HepG2 (cell line): Measurements from ENCODE around the gene ACSF3.
A peak's percentile ranks its signal among the peaks of the same experiment; 100 is the strongest.

Source experiments
- CTCF ChIP-seq: sonication (generic); formaldehyde crosslinking; IDR thresholded peaks from 2 replicates; pipeline ENCODE4 v1.5.0; 2020; ENCODE audit warnings: mild to moderate bottlenecking, missing genetic modification reagents, moderate library complexity
- KDM5B ChIP-seq: sonication (generic); formaldehyde crosslinking; IDR thresholded peaks from 2 replicates; pipeline ENCODE4 v1.4.0; 2020; ENCODE audit warnings: missing genetic modification reagents, mild to moderate bottlenecking, borderline replicate concordance
- LCORL ChIP-seq, 2 experiments: fragments of 450-650 bp in 1 of 2; sonication (generic) in 1 of 2; formaldehyde crosslinking in 1 of 2; IDR thresholded peaks; 2 replicates each; pipeline versions ENCODE4 v1.5.0 to v1.6.1; 2017 to 2020; ENCODE audit warnings: antibody characterized with exemption in 1 of 2, missing genetic modification reagents in 1 of 2
- POLR2AphosphoS5 ChIP-seq: IDR thresholded peaks from 2 replicates; pipeline ENCODE4 v1.6.1; 2012; ENCODE audit warnings: low read depth, low read length
- ZEB1 ChIP-seq: IDR thresholded peaks from 2 replicates; pipeline ENCODE4 v1.6.1; 2012; ENCODE audit warnings: mild to moderate bottlenecking, low read depth, inconsistent platforms; ENCODE audit not compliant: insufficient replicate concordance
- ZFP36 ChIP-seq: fragments of 150-350 bp; IDR thresholded peaks from 2 replicates; pipeline ENCODE4 v1.6.1; 2018; ENCODE audit warnings: borderline replicate concordance, low read length, low read depth; ENCODE audit not compliant: partially characterized antibody

DNA sequence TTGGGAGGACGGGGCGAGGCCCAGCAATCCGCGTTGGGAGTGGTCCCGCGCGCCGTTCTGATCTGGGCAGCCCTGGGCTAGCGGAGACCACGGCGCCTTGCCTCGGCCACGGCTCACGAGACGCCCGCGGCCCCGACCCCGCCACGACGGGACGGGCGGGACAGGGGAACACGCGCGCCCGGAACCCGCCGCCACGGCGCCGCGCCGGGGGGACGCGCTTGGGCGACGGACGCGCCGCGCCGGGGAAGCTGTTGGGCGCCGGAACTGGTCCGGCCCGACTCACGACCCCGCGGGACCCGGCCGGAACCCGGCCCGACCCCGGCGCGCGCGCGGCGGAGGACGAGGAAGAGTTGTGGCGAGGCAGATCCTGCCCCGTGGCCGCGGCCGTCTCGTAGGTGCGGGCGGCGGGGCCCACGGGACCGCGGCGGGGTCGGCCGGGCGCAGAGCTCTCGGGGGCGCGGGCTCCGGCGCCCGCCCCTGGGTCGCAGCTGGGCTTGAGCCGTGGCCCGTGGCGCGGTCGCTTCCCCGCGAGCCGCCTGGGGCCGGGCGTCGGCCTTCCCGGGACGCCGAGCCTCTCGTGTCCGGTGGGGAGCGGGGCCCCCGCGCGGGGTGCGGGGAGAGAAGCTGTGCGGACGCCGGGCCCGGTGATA, at the start of gene ACSF3:
- no peak for TF ChIP-seq LCORL (IDR thresholded peaks at IDR 0.05)
- TF ChIP-seq LCORL (CRISPR knock-in tag; IDR thresholded peaks at IDR 0.05): no peak; the same call in 1 of the 2 replicates
- TF ChIP-seq CTCF (CRISPR knock-in tag): no peak
- TF ChIP-seq POLR2AphosphoS5: peak; percentile 56; the same call in 1 of the 2 replicates
- no peak for TF ChIP-seq ZEB1
- no peak for TF ChIP-seq ZFP36
- TF ChIP-seq KDM5B (CRISPR knock-in tag): 0 out of 2 replicates have a peak, but pooled peaks have one; percentile 21
